H4 (cell line): ENCODE data around the gene ZNF595. TPM values are rescaled to one million over a fixed set of nuclear protein-coding genes. Genes with fewer than 3 reads are reported as not detected.
"Not testable (repeated sequence)": the region's sequence is repeated elsewhere in the genome, so short reads cannot be mapped to it uniquely, and the experiment has no call there.

ENCODE experiments used
- DNase-seq: peaks from one replicate; pipeline ENCODE4 v3.0.0-alpha.2; 2015; ENCODE audit warnings: low spot score
- total RNA-seq: library from RNA; depleted of rRNA; stranded (reverse); fragments of >200 nt; shearing (Covaris generic); gene quantifications from 2 replicates; pipeline ENCODE4 v1.2.3, GENCODE V29; 2014; rRNA removed

The ZNF595 gene
- total RNA-seq = 52.9 and 85.6 TPM in 2 replicates

GRCh38 chr4:52804-53479, at the start of gene ZNF595:
TSS of gene ZNF595 (plus strand) at chr4:53321. CDS start at chr4:53489, 168 bp downstream.
- DNase-seq = not testable (repeated sequence)

- DNase-seq = not testable (repeated sequence)
Observed at GRCh38 chr4:9937-10870, 42.9 kb upstream of the ZNF595 start.

GRCh38 chr4:11095-11815, 41.9 kb upstream of the ZNF595 start:
- DNase-seq = not testable (repeated sequence)

- DNase-seq = peak; percentile 19
Observed at GRCh38 chr4:11816-12417, 41.2 kb upstream of the ZNF595 start.

GRCh38 chr4:18128-18527, 35.0 kb upstream of the ZNF595 start:
- DNase-seq = not testable (repeated sequence)

- DNase-seq = not testable (repeated sequence)
Observed at GRCh38 chr4:18589-18988, 34.5 kb upstream of the ZNF595 start.

GRCh38 chr4:22882-23281, 30.2 kb upstream of the ZNF595 start:
- not testable (repeated sequence) for DNase-seq

- DNase-seq = not testable (repeated sequence)
Observed at GRCh38 chr4:24359-24758, 28.8 kb upstream of the ZNF595 start.

GRCh38 chr4:27501-27900, 25.6 kb upstream of the ZNF595 start:
- not testable (repeated sequence) for DNase-seq

GRCh38 chr4:28767-29542, 24.2 kb upstream of the ZNF595 start:
- not testable (repeated sequence) for DNase-seq

GRCh38 chr4:33314-33713, 19.8 kb upstream of the ZNF595 start:
- DNase-seq = not testable (repeated sequence)

GRCh38 chr4:36559-37415, 16.3 kb upstream of the ZNF595 start:
- DNase-seq = peak; percentile 1

GRCh38 chr4:38202-38601, 14.9 kb upstream of the ZNF595 start:
- DNase-seq = not testable (repeated sequence)

GRCh38 chr4:43375-43774, 9.7 kb upstream of the ZNF595 start:
- DNase-seq = not testable (repeated sequence)

GRCh38 chr4:51253-51652, 1.9 kb upstream of the ZNF595 start:
- not testable (repeated sequence) for DNase-seq

GRCh38 chr4:51655-52277, 1.4 kb upstream of the ZNF595 start:
- not testable (repeated sequence) for DNase-seq

GRCh38 chr4:53521-53920, 400 bp downstream of the ZNF595 start:
- DNase-seq = not testable (repeated sequence)

- DNase-seq = not testable (repeated sequence)
Observed at GRCh38 chr4:64733-65132, 11.6 kb downstream of the ZNF595 start.

GRCh38 chr4:71830-72229, 18.7 kb downstream of the ZNF595 start:
- no peak for DNase-seq
